OCI-M1 (cell line): ENCODE measurements around the gene ZNF17.
"Not testable (repeated sequence)": the region's sequence is repeated elsewhere in the genome, so short reads cannot be mapped to it uniquely, and the experiment has no call there.

ENCODE experiments used
- DNase-seq: peaks from one replicate; lab custom pipeline; 2025; lab: John Stamatoyannopoulos, UW

Gene ZNF17

DNA sequence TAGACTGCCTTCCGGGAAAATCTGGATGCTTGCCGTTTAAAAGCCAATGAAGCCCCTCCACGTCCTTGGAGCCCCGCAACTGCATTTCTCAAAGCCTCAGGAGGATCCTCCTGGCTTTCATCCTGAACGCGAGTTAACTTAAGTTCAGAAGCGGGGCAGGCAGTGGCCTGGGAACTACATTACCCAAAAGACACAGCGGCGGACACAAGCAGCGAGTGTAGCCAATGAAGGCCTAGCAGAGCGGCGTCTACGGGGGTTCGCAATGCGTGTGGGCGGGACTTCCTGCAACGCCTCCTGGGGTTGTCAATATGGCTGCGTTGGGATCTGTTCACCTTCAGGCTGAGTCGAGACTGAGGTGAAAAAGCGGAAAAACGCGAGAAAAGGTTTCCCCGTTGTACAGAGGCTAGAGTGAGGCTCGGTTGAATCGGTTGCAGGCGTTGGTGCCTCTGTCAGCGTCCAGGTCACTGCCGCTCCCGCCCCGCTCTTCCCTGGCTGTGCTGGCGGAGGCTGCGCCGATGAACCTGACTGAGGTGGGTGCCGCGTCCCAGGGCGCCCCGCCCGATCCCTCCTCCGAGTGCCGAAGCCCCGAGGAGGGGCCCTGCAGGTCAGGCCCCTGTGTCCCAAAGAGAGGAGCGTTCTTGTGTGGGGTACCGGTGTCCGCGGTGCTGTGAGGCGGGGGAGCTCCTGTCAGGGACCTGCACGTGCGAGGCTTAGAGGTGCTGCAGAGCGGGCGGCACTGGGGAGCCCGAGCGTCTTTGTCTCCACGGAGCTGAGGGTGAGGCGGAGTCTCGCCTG is at the start of gene ZNF17:
ZNF17 (plus strand) TSS at position 285 of the 795 bp plus-strand sequence. CDS start 2,455 bp downstream, outside the sequence.
- peak; percentile 96 for DNase-seq

DNA sequence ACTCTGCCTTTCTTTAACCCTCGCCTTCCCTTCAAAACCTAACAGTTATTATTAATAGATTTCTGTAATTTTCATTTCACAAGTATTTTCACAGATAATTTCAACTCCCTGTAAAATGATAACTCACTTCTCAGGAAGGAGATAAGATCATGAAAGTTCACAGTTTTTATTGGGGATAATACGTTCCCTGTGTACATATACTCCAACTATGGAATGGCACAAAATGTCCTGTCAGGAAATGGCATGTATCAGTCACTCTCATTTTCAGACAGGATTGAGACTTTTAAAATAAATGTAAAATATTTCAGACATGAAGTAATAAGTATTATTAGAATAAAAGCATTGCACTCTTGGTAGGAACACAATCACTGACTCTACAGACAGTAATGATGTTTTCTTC is 48.5 kb upstream of the ZNF17 start:
- no peak for DNase-seq

DNA sequence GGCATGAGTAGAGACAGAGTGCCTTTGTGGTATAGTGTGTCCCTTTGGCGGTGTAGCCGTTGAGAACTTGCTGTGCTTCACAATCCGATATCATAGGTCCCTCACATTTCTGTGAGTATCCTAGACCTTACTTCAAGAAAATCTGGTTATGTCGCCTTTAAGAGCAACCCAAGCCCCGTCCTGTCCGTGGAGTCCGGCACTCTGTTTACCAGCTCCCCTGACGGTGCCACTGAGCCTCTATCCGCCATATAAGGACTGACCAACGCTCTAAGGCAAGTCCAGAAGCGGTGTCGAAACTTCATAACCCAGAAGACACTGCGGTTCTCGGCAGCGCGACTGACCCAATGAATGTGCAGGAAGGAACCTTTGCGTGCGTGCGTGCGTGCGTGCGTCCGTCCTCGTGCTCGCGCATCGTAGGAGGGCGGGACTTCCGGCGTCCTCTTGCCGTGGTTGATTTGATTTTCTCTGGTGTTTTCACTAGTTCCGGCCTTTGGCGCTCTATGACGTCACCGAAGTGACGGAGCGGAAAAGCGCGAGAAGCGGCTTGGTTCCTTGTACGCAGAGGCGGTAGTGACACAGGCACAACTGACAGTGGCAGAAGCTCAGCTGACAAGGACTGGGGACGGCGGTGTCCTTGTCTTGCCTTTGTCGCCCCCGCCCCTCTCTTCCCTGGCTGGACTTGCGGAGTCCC is 47.8 kb upstream of the ZNF17 start, which contains the start of the genes TRAPPC2B and ZNF547:
TRAPPC2B (plus strand) TSS at position 555 of the 691 bp plus-strand sequence. CDS start 1,283 bp downstream, outside the sequence.
ZNF547 (plus strand) TSS at position 555 of the 691 bp plus-strand sequence. CDS start 5,005 bp downstream, outside the sequence.
- peak; percentile 100 for DNase-seq

DNA sequence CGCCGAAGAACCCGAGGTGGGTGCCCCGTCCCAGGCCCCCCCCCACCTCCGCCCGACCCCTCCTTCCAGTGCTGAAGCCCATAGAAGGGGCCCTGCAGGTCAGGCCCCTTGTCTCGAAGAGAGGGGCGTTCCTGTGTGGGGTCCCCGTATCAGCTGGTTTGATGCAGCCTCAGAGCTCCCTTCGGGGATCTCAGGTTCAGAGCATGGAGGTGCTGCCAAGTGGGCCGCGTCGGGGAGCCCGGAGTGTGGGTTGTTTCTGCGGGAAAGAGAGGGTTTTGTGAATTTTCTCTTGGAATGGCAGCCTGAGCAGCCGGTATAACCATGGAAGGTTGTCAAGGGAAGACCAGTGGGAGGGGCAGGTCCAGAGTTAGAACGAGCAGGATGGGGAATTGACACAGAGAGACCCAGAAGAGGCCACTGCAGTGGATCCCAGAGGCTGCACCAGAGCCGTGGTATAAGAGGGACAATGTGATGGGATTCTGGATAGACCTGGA is 47.2 kb upstream of the ZNF17 start:
- no peak for DNase-seq

DNA sequence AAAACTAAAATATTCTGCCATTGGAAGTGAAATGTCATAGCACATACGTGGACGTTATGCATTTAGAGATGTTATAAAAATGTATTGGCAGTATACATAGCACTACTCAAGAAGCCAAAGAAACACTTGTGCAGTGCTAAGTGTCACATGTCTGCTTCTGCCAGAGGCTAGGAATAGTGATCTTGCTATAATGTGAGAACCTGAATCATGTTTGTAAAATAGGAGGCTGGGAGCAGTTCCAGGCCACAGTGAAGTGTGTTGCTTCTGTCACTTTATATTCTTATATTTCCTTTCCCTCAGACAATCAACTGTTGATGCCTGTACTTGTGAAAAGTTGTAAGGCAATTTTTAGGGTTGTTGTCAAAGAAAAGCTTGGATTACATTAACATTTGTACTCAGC is 44.2 kb upstream of the ZNF17 start:
- DNase-seq: no peak

DNA sequence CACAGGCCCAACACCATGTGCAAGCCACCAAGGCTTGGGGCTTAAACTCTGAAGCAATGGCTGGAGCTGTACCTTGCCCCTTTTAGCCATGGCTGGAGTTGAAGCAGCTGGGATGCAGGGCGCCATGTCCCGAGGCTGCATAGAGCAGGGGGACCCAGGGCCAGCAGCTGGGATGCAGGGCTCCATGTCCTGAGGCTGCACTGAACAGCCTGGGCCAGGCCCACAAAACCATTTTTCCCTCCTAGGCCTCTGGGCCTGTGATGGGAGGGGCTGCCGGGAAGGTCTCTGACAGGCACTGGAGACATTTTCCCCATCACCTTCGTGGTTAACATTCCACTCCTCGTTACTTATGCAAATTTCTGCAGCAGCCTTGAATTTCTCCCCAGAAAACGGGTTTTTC is 36.8 kb upstream of the ZNF17 start:
- no peak for DNase-seq

DNA sequence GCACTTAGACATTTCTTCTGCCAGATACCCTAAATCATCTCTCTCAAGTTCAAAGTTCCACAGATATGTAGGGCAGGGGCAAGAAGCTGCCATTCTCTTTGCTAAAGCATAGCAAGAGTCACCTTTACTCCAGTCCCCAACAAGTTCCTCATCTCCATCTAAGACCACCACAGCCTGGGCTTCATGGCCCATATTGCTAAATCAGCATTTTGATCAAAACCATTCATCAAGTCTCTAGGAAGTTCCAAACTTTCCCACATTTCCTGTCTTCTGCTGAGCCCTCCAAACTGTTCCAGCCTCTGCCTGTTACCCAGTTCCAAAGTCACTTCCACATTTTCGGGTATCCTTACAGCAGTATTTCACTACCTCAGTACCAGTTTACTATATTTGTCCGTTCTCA is 36.3 kb upstream of the ZNF17 start:
- DNase-seq: not testable (repeated sequence)

DNA sequence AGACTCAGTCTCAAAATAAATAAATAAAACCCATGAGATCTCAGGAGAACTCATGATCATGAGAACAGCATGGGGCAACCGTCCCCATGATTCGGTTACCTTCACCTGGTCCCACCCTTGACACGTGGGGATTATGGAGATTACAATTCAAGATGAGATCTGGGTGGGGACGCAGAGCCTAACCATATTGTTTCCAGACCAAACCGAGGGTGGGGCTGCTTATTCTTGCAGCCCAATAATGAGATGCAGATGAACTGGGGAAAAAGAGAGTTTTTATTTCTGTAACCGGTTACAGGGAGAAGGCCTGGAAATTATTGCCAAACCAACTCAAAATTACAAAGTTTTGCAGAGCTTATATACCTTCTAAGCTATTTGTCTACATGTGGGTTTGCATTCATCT is 34.8 kb upstream of the ZNF17 start:
- DNase-seq: no peak

DNA sequence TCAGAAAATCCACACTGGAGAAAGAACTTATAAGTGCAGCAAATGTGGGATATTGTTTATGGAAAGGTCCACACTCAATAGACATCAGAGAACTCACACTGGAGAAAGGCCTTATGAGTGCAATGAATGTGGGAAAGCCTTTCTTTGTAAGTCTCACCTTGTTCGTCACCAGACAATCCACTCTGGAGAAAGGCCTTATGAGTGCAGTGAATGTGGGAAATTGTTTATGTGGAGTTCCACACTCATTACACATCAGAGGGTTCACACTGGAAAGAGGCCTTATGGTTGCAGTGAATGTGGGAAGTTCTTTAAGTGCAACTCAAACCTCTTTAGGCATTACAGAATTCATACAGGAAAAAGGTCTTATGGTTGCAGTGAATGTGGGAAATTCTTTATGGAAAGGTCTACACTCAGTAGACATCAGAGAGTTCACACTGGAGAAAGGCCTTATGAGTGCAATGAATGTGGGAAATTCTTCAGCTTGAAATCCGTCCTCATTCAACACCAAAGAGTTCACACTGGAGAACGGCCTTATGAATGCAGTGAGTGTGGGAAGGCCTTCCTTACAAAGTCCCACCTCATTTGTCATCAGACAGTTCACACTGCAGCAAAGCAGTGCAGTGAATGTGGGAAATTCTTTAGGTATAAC is 33.3 kb upstream of the ZNF17 start:
- DNase-seq: no peak

DNA sequence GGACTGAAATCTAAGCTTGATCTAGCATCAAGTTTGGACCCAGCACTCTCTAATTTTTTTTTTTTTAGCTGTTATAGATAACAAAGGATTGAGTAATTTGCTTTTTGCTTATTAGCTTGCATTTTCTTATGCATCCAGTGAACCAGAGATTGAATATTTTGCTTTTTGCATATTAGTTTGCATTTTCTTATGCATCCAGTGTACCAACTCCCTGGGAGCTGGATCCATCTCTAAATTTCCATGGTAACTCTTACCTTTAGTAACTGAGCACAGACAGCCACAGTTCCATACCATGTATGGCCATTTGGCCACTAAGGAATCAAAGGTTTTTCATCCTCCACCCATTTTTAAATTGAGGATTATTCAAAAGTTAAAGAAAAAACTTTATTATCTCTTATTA is 30.0 kb upstream of the ZNF17 start:
- no peak for DNase-seq

DNA sequence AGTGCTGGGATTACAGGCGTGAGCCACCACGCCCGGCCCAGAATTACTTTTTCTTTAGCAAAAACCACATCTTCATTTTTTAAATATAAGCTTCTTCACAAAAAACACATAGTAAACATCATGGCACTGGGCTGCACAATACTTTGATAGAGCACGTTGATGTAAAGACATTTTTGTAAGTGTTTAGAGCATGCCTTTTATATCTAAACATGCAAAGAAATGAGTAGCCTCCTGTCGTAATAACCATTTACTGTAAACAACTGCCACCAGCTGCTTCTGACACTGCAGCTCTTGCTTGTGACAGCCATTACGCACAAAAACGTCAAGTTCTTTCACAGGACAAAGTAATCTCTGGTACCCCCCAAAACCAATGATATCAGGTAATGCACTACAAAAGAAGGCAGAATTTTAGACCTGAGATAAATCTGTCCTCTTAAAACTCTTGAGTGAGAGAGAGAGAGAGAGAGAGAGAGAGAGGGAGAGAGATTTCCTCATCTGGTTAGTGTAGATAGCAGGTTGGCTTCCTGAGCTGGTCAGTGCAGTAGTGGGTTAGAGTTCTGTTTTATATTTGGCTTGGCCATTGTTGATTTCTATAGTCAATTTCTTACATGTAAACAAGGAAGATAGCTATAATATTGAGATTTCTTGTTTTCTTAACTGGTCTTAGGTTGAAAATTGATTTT is 28.0 kb upstream of the ZNF17 start:
- DNase-seq: peak; percentile 48

DNA sequence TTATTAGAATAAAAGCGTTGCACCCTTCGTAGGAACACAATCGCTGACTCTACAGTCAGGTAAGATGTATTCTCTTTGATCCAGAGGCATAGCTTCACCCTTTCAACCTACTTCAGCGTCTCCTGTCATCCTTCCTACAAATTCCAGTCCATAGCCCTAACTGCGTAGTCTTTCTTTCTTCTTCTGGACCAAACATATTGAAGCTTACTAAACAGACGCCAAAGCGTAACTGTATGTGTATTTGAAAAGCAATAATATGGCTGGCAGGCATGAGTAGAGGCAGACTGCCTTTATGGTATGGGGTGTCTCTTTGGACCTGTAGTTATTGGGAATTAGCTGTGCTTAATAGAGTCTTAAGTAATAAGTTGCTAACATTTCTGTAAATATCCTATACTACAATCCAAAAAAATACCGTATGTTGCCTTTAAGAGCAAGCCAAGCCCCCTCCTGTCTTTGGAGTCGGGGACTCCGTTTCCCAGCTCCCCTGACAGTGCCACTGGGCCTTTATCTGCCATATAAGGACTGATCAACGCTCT is 21.7 kb upstream of the ZNF17 start:
- no peak for DNase-seq

DNA sequence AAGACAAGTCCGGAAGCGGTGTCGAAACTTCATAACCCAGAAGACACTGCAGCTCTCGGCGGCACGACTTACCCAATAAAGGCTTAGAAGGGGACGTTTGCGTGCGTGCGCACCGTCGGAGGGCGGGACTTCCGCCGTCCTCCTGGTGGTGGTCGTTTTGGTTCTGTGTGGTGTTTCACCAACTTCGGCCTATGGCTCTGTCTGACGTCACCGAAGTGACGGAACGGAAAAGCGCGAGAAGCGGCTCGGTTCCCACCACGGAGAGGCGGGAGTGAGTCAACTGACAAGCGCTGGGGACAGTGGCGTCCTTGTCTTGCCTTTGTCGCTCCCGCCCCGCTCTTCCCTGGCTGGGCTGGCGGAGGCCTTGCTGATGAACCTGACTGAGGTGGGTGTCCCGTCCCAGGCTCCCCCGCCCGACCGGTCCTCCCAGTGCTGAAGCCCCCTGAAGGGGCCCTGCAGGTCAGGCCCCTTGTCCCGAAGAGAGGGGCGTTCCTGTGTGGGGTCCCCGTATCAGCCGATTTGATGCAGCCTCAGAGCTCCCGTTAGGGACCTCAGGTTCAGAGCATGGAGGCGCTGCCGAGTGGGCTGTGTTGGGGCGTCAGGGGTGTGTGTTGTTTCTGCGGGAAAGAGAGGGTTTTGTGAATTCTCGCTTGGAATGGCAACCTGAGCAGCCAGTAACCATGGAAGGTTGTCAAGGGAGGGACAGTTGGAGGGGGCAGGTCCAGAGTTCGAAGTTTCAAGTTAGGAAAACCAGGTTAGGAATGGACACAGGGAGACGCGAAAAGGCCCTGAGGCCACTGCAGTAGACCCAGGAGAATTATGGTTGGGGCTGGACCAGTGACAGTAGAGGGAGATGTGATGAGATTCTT is 21.0 kb upstream of the ZNF17 start, which contains the start of gene ZNF548:
ZNF548 (plus strand) TSS at position 125 of the 869 bp plus-strand sequence; CDS start at position 371, 246 bp downstream.
- peak; percentile 100 for DNase-seq

DNA sequence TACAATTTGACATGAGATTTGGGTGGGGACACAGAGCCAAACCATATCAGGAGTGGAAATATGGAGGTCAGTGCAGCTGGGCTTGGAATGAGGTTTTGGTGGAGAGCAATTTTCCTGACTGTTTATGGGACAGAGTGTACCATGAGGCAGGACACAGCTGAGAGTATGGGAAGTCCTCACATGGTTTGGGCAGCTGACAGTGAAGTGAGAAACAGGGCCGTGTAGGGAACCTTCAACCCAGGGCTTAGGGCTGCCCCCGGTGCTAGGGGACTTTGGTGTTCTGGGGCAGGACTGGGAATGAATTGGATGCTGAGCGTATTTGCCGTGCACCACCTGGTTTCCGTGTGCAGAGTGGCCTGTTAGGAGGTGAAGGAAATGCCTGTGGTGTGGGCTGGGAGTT is 15.3 kb upstream of the ZNF17 start:
- no peak for DNase-seq

DNA sequence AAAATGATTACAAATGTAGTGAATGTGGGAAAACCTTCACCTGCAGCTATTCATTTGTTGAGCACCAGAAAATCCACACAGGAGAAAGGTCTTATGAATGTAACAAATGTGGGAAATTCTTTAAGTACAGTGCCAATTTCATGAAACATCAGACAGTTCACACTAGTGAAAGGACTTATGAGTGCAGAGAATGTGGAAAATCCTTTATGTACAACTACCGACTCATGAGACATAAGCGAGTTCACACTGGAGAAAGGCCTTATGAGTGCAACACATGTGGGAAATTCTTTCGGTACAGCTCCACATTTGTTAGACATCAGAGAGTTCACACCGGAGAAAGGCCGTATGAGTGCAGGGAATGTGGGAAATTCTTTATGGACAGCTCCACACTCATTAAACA is 12.1 kb upstream of the ZNF17 start:
- no peak for DNase-seq

DNA sequence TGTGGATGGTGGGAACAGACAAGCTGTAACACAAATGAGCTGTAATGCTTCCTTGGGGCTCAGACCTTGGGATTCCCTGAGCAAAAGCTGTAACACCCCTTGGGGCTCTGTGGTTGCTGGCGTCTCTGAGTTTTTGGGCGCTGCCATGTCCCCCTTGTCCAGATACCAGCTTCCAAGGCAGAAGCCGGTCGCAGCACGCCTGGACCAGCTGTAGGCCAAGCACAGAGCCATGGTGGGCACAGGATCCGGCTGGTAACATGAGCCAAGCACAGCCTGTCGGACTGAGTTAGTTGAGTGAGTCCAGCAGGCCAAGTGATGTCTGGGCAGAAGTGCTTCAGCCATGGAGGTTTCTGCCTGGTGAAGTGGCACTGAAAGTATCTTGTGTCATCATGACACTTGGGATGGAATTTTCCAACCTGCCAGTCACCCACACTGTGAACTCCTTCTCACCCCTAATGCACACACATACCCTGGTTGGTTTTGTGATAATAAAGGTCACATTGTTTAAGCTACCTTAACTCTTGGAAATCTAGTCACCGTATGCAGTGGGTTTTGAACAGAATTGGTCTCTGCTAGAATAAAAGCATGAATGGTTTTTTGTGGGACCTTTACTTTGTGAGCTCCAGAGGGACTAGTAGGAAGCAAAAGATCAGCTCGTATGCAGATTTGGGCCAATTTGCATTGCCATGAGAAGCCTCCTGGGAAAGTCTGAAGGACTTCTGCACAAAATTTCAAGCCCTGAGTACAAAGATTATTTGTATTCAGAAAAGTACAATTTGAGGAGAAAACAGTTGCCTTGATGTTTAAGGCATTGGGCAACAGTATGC is 7.0 kb upstream of the ZNF17 start:
- DNase-seq: no peak

DNA sequence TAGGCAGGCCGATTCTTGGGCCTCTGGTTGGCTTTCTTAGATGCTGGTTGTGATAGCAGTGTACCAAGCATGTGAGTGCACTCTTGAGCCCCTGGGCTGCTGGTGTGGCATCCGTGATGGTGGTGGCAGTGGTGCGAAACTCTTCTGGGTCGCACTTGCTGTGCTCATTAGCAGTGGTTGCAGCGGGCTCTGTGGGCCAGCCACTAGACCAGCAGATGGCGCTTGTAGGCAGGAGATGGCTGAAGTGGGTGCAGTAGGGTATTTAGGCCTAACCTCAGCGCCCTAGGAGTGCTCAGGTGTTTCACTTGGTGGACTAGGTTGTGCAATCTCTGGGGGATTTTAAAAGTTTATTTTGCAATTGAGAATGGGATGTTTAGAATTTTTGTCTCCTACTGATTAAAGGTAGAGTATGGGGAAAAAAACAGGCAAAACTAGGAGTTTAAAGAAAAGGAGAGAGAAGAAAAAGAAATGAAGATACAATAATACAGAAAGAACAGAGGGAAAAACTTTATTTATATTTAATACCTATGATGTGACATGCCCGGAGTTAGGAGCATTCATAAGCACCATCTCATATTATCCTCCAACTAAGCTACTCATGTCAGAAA is 4.3 kb upstream of the ZNF17 start:
- peak; percentile 83 for DNase-seq

DNA sequence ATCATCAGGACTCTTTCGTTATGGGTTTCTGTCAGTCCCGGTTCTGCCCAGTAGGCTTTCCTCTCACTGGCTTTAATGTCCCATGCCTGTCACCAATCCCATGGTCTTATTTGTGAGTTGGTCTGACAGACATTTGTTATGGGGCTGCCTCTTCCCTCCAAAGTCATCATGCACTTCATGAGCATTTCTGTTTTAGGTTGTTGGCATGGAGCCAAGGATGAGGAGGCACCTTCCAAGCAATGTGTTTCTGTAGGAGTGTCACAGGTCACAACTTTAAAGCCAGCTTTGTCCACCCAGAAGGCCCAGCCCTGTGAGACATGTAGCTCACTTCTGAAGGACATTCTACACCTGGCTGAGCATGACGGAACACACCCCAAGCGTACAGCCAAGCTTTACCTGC is 8.5 kb downstream of the ZNF17 start:
- DNase-seq: no peak

DNA sequence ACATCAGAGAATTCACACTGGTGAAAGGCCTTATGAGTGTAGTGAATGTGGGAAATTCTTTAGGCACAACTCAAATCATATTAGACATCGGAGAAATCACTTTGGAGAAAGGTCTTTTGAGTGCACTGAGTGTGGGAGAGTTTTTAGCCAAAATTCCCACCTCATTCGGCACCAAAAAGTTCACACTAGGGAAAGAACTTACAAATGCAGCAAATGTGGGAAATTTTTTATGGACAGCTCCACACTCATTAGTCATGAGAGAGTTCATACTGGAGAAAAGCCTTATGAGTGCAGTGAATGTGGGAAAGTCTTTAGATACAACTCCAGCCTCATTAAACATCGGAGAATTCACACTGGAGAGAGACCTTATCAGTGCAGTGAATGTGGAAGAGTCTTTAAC is 10.1 kb downstream of the ZNF17 start:
- no peak for DNase-seq
